ENCODE measurements around the gene SLC39A11.

Gene SLC39A11

GRCh38 chr17:72987166-72987565 is 105.3 kb downstream of the SLC39A11 start:
- H3K4me3 ChIP-seq (ENCODE audit: insufficient read depth in 1 of 2, low read depth in 1 of 2, low read length in 2 of 2): no peak overlapping the region
- no peak overlapping the region for H2AFZ ChIP-seq (ENCODE audit: low read depth, low read length)
- no peaks in the 10 kb centered on the region for H3K27me3 ChIP-seq (ENCODE audit: control insufficient read depth in 1 of 2, insufficient read depth in 1 of 2, low read length in 2 of 2)
- H2BK5ac ChIP-seq (ENCODE audit: low read depth, low read length, poor library complexity, severe bottlenecking): no peak overlapping the region
- H4K8ac ChIP-seq (ENCODE audit: low read length): no peak overlapping the region
- peaks cover 8% of the 10 kb centered on the region for H3K79me1 ChIP-seq (replicated peaks; ENCODE audit: low read length, poor library complexity, severe bottlenecking)
- H3K36me3 ChIP-seq (ENCODE audit: control insufficient read depth in 1 of 2, insufficient read depth in 2 of 2, low read depth in 1 of 2, low read length in 2 of 2): no peaks in the 10 kb centered on the region
- H3K4me1 ChIP-seq (ENCODE audit: control insufficient read depth, insufficient read depth, low read depth, low read length): peaks cover 8% of the 10 kb centered on the region
- H3K4ac ChIP-seq (ENCODE audit: low read depth in 1 of 2, low read length in 2 of 2): no peak overlapping the region
- H3K27ac ChIP-seq (ENCODE audit: low read length, poor library complexity, severe bottlenecking): no peak overlapping the region
- no peak overlapping the region for H3K14ac ChIP-seq (ENCODE audit: low read length in 2 of 2)
- WGBS: 100% methylated on average over 1 of the region's 1 CpG
- no peak overlapping the region for H3K23ac ChIP-seq (ENCODE audit: low read length in 2 of 2)
- H2BK15ac ChIP-seq (ENCODE audit: low read depth, poor library complexity, severe bottlenecking): no peak overlapping the region
- H2BK120ac ChIP-seq (ENCODE audit: low read depth, low read length): no peak overlapping the region
- H3K9me3 ChIP-seq (ENCODE audit: control insufficient read depth, low read length): no peaks in the 10 kb centered on the region
- H4K91ac ChIP-seq (ENCODE audit: low read length): no peak overlapping the region
- DNase-seq: no peak
- no peak overlapping the region for H3K4me2 ChIP-seq (ENCODE audit: low read length, poor library complexity, severe bottlenecking)
- no peak overlapping the region for H3K18ac ChIP-seq (ENCODE audit: low read depth in 1 of 2, low read length in 2 of 2)
- no peak overlapping the region for H2AK5ac ChIP-seq (ENCODE audit: low read length, severe bottlenecking)
- no peak overlapping the region for H2BK12ac ChIP-seq (ENCODE audit: low read length in 2 of 2)
- no peak overlapping the region for H3K9ac ChIP-seq (ENCODE audit: low read length)

DNA sequence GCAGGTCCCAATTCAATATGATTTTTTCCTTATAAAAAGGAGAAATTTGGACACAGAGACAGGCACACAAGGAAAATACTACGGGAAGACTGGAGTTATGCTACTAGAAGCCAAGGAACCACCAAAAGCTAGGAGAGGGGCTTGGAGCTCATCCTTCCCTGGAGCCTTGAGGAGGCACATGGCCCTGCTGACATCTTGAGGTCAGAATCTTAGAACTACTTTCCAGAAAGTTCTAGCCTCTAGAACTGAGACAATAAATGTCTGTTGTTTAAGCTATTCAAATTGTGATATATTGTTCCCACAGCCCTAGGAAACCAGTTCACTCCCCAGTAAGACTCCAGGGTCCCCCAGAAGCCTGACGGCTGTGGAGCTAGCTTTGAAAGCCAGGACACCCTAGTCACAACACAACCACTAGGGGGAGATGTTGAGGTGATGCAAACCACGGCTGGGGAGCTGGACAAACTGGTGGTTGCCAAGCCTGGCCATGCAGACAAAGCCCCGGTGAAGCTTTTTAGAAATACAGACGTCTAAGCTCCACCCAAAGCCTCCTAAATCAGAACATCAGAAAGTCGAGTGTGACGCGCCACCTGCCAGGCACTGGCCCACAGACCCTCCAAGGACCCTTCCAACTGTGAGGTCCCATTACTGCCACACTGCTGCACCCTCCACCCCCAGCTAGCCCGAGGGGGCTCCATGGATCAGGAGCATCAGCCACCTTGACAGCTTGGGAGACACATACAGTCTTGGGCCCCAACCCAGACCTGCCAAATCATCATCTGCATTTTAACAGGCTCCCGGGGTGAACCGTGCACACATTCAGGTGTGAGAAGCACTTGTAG is 106.4 kb downstream of the SLC39A11 start:
- 65% methylated on average over 11 of the region's 11 CpGs for WGBS
- Histone ChIP-seq H2BK15ac (ENCODE audit: low read depth, poor library complexity, severe bottlenecking) (no peak overlapping the region), H3K27ac (ENCODE audit: low read length, poor library complexity, severe bottlenecking) (no peak overlapping the region)

GRCh38 chr17:72984926-72985325 is 107.6 kb downstream of the SLC39A11 start:
- Histone ChIP-seq H3K18ac (ENCODE audit: low read depth in 1 of 2, low read length in 2 of 2) (peak overlapping the region; percentile 3 to 71), H2BK12ac (ENCODE audit: low read length in 2 of 2) (peak overlapping the region in 1 of 2 experiments; percentile 29), H3K79me1 (replicated peaks; ENCODE audit: low read length, poor library complexity, severe bottlenecking) (peaks cover 8% of the 10 kb centered on the region), H3K23ac (ENCODE audit: low read length in 2 of 2) (no peak overlapping the region), H3K4ac (ENCODE audit: low read depth in 1 of 2, low read length in 2 of 2) (no peak overlapping the region), H2BK15ac (ENCODE audit: low read depth, poor library complexity, severe bottlenecking) (no peak overlapping the region), H3K27ac (ENCODE audit: low read length, poor library complexity, severe bottlenecking) (no peak overlapping the region), H4K91ac (ENCODE audit: low read length) (no peak overlapping the region), H2BK5ac (ENCODE audit: low read depth, low read length, poor library complexity, severe bottlenecking) (no peak overlapping the region), H3K14ac (ENCODE audit: low read length in 2 of 2) (no peak overlapping the region), H3K9me3 (ENCODE audit: control insufficient read depth, low read length) (no peaks in the 10 kb centered on the region), H3K4me2 (ENCODE audit: low read length, poor library complexity, severe bottlenecking) (no peak overlapping the region), H3K27me3 (ENCODE audit: control insufficient read depth in 1 of 2, insufficient read depth in 1 of 2, low read length in 2 of 2) (no peaks in the 10 kb centered on the region), H3K9ac (ENCODE audit: low read length) (no peak overlapping the region), H3K4me3 (ENCODE audit: insufficient read depth in 1 of 2, low read depth in 1 of 2, low read length in 2 of 2) (no peak overlapping the region), H2BK120ac (ENCODE audit: low read depth, low read length) (no peak overlapping the region), H3K36me3 (ENCODE audit: control insufficient read depth in 1 of 2, insufficient read depth in 2 of 2, low read depth in 1 of 2, low read length in 2 of 2) (no peaks in the 10 kb centered on the region), H3K4me1 (ENCODE audit: control insufficient read depth, insufficient read depth, low read depth, low read length) (peaks cover 8% of the 10 kb centered on the region), H2AK5ac (ENCODE audit: low read length, severe bottlenecking) (no peak overlapping the region), H4K8ac (ENCODE audit: low read length) (no peak overlapping the region), H2AFZ (ENCODE audit: low read depth, low read length) (no peak overlapping the region)
- no peak for DNase-seq
- WGBS: 63% methylated on average over 7 of the region's 7 CpGs

More for the DNA sequence above, 106.4 kb downstream of the SLC39A11 start:
- Histone ChIP-seq H4K91ac (ENCODE audit: low read length) (peak overlapping the region; percentile 89), H3K4me3 (ENCODE audit: insufficient read depth in 1 of 2, low read depth in 1 of 2, low read length in 2 of 2) (no peak overlapping the region), H3K9me3 (ENCODE audit: control insufficient read depth, low read length) (no peaks in the 10 kb centered on the region), H3K27me3 (ENCODE audit: control insufficient read depth in 1 of 2, insufficient read depth in 1 of 2, low read length in 2 of 2) (no peaks in the 10 kb centered on the region), H3K4ac (ENCODE audit: low read depth in 1 of 2, low read length in 2 of 2) (no peak overlapping the region), H3K79me1 (replicated peaks; ENCODE audit: low read length, poor library complexity, severe bottlenecking) (peaks cover 8% of the 10 kb centered on the region), H3K18ac (ENCODE audit: low read depth in 1 of 2, low read length in 2 of 2) (no peak overlapping the region), H2AFZ (ENCODE audit: low read depth, low read length) (no peak overlapping the region), H2BK12ac (ENCODE audit: low read length in 2 of 2) (no peak overlapping the region), H3K9ac (ENCODE audit: low read length) (no peak overlapping the region), H3K4me2 (ENCODE audit: low read length, poor library complexity, severe bottlenecking) (no peak overlapping the region), H3K23ac (ENCODE audit: low read length in 2 of 2) (no peak overlapping the region), H3K36me3 (ENCODE audit: control insufficient read depth in 1 of 2, insufficient read depth in 2 of 2, low read depth in 1 of 2, low read length in 2 of 2) (no peaks in the 10 kb centered on the region), H2AK5ac (ENCODE audit: low read length, severe bottlenecking) (no peak overlapping the region), H3K14ac (ENCODE audit: low read length in 2 of 2) (no peak overlapping the region), H2BK5ac (ENCODE audit: low read depth, low read length, poor library complexity, severe bottlenecking) (no peak overlapping the region), H4K8ac (ENCODE audit: low read length) (peak overlapping the region; percentile 47), H3K4me1 (ENCODE audit: control insufficient read depth, insufficient read depth, low read depth, low read length) (peaks cover 8% of the 10 kb centered on the region), H2BK120ac (ENCODE audit: low read depth, low read length) (no peak overlapping the region)
- DNase-seq: peak; percentile 66

DNA sequence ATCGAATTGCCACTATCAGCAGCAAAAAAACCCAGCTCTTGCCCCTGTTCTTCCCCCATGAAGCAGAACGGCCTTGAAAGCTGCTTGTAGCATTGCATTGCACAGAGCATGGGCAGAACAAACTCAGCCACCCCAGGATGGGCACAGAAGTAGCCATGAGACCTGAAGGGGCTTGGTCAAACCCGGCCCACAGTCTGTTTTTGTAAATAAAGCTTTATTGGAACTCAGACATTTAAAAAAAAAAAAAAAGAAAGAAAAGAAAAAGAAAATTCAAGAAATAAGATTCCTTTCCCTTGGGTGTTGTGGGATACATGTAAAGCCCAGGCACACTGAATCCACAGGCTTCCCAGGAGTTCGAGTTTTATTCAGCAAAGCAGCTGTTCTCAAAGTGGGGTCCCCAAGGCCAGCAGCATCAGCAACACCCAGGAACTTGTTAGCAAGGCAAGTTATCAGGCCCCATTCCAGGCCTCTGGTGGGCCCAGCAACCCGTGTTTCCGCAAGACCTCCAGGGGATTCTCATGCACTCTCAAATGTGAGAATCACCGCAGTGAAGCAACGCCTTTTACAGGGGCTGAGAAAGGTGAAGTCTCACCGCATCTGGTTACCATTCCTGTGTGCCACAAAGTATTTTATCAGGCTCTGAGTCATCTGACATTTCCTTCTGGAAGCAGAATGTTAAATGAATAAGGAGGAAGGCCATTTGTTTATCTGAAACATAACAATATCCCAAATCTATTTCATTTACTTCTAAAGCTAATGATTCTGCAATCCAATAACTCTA is 108.2 kb downstream of the SLC39A11 start:
- Histone ChIP-seq H2BK12ac (ENCODE audit: low read length in 2 of 2) (peak overlapping the region in 1 of 2 experiments; percentile 54), H3K23ac (ENCODE audit: low read length in 2 of 2) (no peak overlapping the region), H2AFZ (ENCODE audit: low read depth, low read length) (no peak overlapping the region), H3K36me3 (ENCODE audit: control insufficient read depth in 1 of 2, insufficient read depth in 2 of 2, low read depth in 1 of 2, low read length in 2 of 2) (no peaks in the 10 kb centered on the region), H3K18ac (ENCODE audit: low read depth in 1 of 2, low read length in 2 of 2) (no peak overlapping the region), H4K91ac (ENCODE audit: low read length) (no peak overlapping the region), H3K14ac (ENCODE audit: low read length in 2 of 2) (no peak overlapping the region), H3K27ac (ENCODE audit: low read length, poor library complexity, severe bottlenecking) (peak overlapping the region; percentile 50), H3K4me3 (ENCODE audit: insufficient read depth in 1 of 2, low read depth in 1 of 2, low read length in 2 of 2) (no peak overlapping the region), H3K9me3 (ENCODE audit: control insufficient read depth, low read length) (no peaks in the 10 kb centered on the region), H2BK5ac (ENCODE audit: low read depth, low read length, poor library complexity, severe bottlenecking) (no peak overlapping the region), H3K4me2 (ENCODE audit: low read length, poor library complexity, severe bottlenecking) (no peak overlapping the region), H3K79me1 (replicated peaks; ENCODE audit: low read length, poor library complexity, severe bottlenecking) (peaks cover 11% of the 10 kb centered on the region), H3K4ac (ENCODE audit: low read depth in 1 of 2, low read length in 2 of 2) (no peak overlapping the region), H3K9ac (ENCODE audit: low read length) (no peak overlapping the region), H2BK120ac (ENCODE audit: low read depth, low read length) (no peak overlapping the region), H3K27me3 (ENCODE audit: control insufficient read depth in 1 of 2, insufficient read depth in 1 of 2, low read length in 2 of 2) (no peaks in the 10 kb centered on the region), H2AK5ac (ENCODE audit: low read length, severe bottlenecking) (peak overlapping the region; percentile 44), H3K4me1 (ENCODE audit: control insufficient read depth, insufficient read depth, low read depth, low read length) (peaks cover 8% of the 10 kb centered on the region), H2BK15ac (ENCODE audit: low read depth, poor library complexity, severe bottlenecking) (peak overlapping the region; percentile 60), H4K8ac (ENCODE audit: low read length) (no peak overlapping the region)
- peak; percentile 85 for DNase-seq
- 37% methylated on average over 8 of the region's 9 CpGs for WGBS

Data from mesenchymal stem cell (in vitro differentiated cells and primary cell).